Panc1 (cell line): ENCODE results near the gene NELFB. TPM values are rescaled to one million over a fixed set of nuclear protein-coding genes. Genes with fewer than 3 reads are reported as not detected.

Experiments
- ATAC-seq: fragments of 200-7000 bp; cut with Tn5 transposase; 2 replicates; pipeline ENCODE4 v1.9.1; 2020; ENCODE audit warnings: mild to moderate bottlenecking, moderate library complexity
- BruUV-seq: library from RNA; stranded (reverse); fragments of 400-500 nt; replicated peaks from 2 replicates; lab custom pipeline; 2021; lab: Mats Ljungman, UMichigan
- CTCF ChIA-PET: fragments of 300-600 bp; sonication (Branson Sonifier 250); formaldehyde crosslinking; loops from one replicate; lab custom pipeline; 2022; ENCODE audit warnings: antibody characterized with exemption; lab: Charles Lee
- POLR2A ChIA-PET: fragments of 300-600 bp; sonication (Branson Sonifier 250); formaldehyde crosslinking; loops from one replicate; lab custom pipeline; 2022; ENCODE audit warnings: antibody characterized with exemption; lab: Charles Lee
- DNase-seq: peaks from one replicate; pipeline ENCODE4 v3.0.0-alpha.2; 2010; ENCODE audit warnings: low read depth, low spot score
- H3K27ac ChIP-seq: 2 replicates; pipeline ENCODE4 v1.5.1; 2011; ENCODE audit warnings: mild to moderate bottlenecking, low read length, inconsistent platforms
- H3K27me3 ChIP-seq: fragments of 200-500 bp; sonication (Bioruptor generic); 2 replicates; pipeline ENCODE4 v1.6.0; 2014; ENCODE audit warnings: low read length, inconsistent platforms; ENCODE audit not compliant: control insufficient read depth, insufficient read depth
- H3K36me3 ChIP-seq: fragments of 200-500 bp; sonication (Bioruptor generic); 2 replicates; pipeline ENCODE4 v1.5.1; 2014; ENCODE audit warnings: inconsistent platforms, mild to moderate bottlenecking, low read length, moderate library complexity; ENCODE audit not compliant: control insufficient read depth, insufficient read depth
- H3K4me1 ChIP-seq: 2 replicates; pipeline ENCODE4 v1.5.1; 2011; ENCODE audit warnings: inconsistent platforms, mild to moderate bottlenecking, low read length, moderate library complexity; ENCODE audit not compliant: control insufficient read depth, insufficient read depth
- H3K4me3 ChIP-seq, 2 experiments: 2 replicates each; pipeline ENCODE4 v1.5.1; 2011 to 2012; ENCODE audit warnings: low read depth in 2 of 2, low read length in 2 of 2, mild to moderate bottlenecking in 2 of 2, inconsistent platforms in 1 of 2, moderate library complexity in 1 of 2
- H3K9me3 ChIP-seq: fragments of 200-500 bp; sonication (Bioruptor generic); 2 replicates; pipeline ENCODE4 v1.5.1; 2014; ENCODE audit warnings: low read depth, mild to moderate bottlenecking, inconsistent platforms, low read length, moderate library complexity; ENCODE audit not compliant: control insufficient read depth, insufficient read depth
- CTCF ChIP-seq: fragments of 450-650 bp; IDR thresholded peaks from 2 replicates; pipeline ENCODE4 v1.5.1; 2017; ENCODE audit warnings: mild to moderate bottlenecking
- POLR2AphosphoS5 ChIP-seq: IDR thresholded peaks from 2 replicates; pipeline ENCODE4 v1.6.1; 2012; ENCODE audit warnings: mild to moderate bottlenecking, low read depth, low read length, moderate library complexity
- REST ChIP-seq, 2 experiments: IDR thresholded peaks; 2 replicates each; pipeline ENCODE4 v1.6.1; 2011 to 2012; ENCODE audit warnings: low read depth in 2 of 2, control low read depth in 1 of 2, low read length in 1 of 2, mild to moderate bottlenecking in 1 of 2, moderate library complexity in 1 of 2; ENCODE audit not compliant: insufficient read depth in 1 of 2
- SIN3A ChIP-seq: IDR thresholded peaks from 2 replicates; pipeline ENCODE4 v1.6.1; 2012; ENCODE audit warnings: low read depth, mild to moderate bottlenecking, low read length, moderate library complexity, borderline replicate concordance; ENCODE audit not compliant: insufficient read depth
- TCF7L2 ChIP-seq: IDR thresholded peaks from 2 replicates; pipeline ENCODE4 v1.6.1; 2011; ENCODE audit warnings: mild to moderate bottlenecking, low read depth, low read length, inconsistent platforms
- in situ Hi-C: cut with HindIII; loops from 2 replicates; pipeline ENCODE4 v1.10.0; 2016; ENCODE audit warnings: low sequenced_read_pairs, low pct_unique_long_range_greater_than_20kb
- intact Hi-C: fragments of 100-400 bp; cut with micrococcal nuclease; formaldehyde crosslinking; loops from one replicate; pipeline ENCODE4 v1.10.0; 2022; ENCODE audit not compliant: unreplicated experiment
- total RNA-seq: library from RNA; stranded (reverse); gene quantifications from one replicate; pipeline ENCODE4 v1.2.1, GENCODE V29; 2021; ENCODE audit not compliant: unreplicated experiment

The NELFB gene
- total RNA-seq, 1 experiment from 2014 or later: 62.4 TPM

- ChIA-PET CTCF (interaction anchor here (0.5 kb wide), 1 partner anchor 18 kb away, joined by 8 read pairs; no protein-coding TSS in a partner anchor), POLR2A (no interaction called here)
- Histone ChIP-seq H3K36me3 (no peaks in the 10 kb centered on the region), H3K4me3 (no peak overlapping the region), H3K27ac (no peak overlapping the region), H3K9me3 (no peaks in the 10 kb centered on the region), H3K4me1 (peaks cover 22% of the 10 kb centered on the region), H3K27me3 (no peaks in the 10 kb centered on the region)
- intact Hi-C loops: no loop called here
- in situ Hi-C loops: no loop called here
- DNase-seq (no peak), ATAC-seq (no peak)
- BruUV-seq: no TSS peak
- TF ChIP-seq POLR2AphosphoS5 (no peak), REST (IDR thresholded peaks at IDR 0.05; ENCODE audit: insufficient read depth in 1 of 2, low read depth in 2 of 2, low read length in 1 of 2) (no peak), SIN3A (no peak), TCF7L2 (no peak)
Measured at GRCh38 chr9:137309368-137310188, 54.5 kb downstream of the NELFB start.

GRCh38 chr9:137310189-137311052 is 55.3 kb downstream of the NELFB start:
- DNase-seq (no peak), ATAC-seq (no peak)
- intact Hi-C loops (no loop called here), in situ Hi-C loops (no loop called here)
- H3K27me3 ChIP-seq: no peaks in the 10 kb centered on the region
- peaks cover 14% of the 10 kb centered on the region for H3K4me1 ChIP-seq
- CTCF ChIA-PET: no interaction called here
- H3K36me3 ChIP-seq: no peaks in the 10 kb centered on the region
- no peak overlapping the region for H3K27ac ChIP-seq
- TF ChIP-seq CTCF: no peak
- TF ChIP-seq REST (IDR thresholded peaks at IDR 0.05; ENCODE audit: insufficient read depth in 1 of 2, low read depth in 2 of 2, low read length in 1 of 2): no peak
- no peak for TF ChIP-seq TCF7L2
- TF ChIP-seq SIN3A: no peak
- TF ChIP-seq POLR2AphosphoS5: no peak
- POLR2A ChIA-PET: no interaction called here
- no peak overlapping the region for H3K4me3 ChIP-seq
- no peaks in the 10 kb centered on the region for H3K9me3 ChIP-seq
- no TSS peak for BruUV-seq
